HepG2 (cell line): ENCODE measurements around the gene FALEC. TPM values are rescaled to one million over a fixed set of nuclear protein-coding genes. Genes with fewer than 3 reads are reported as not detected.

Source experiments
- ATAC-seq: fragments of 200-7000 bp; cut with Tn5 transposase; 3 replicates; pipeline ENCODE4 v1.9.1; 2020; ENCODE audit warnings: mild to moderate bottlenecking, moderate library complexity
- BruUV-seq: library from RNA; stranded (reverse); fragments of 400-500 nt; replicated peaks from 2 replicates; lab custom pipeline; 2021; lab: Mats Ljungman, UMichigan
- CTCF ChIA-PET: fragments of 300-600 bp; formaldehyde crosslinking; extraction: SDS; loops from one replicate; lab custom pipeline; 2021; ENCODE audit warnings: low total read pairs, inconsistent platforms, low intra/inter-chr PET ratio; lab: Yijun Ruan, JAX
- POLR2A ChIA-PET: fragments of 350-600 bp; sonication (Branson Sonifier 250); formaldehyde crosslinking; loops from one replicate; lab custom pipeline; 2020; ENCODE audit warnings: antibody characterized with exemption, inconsistent platforms; lab: Yijun Ruan, JAX
- DNase-seq: peaks from one replicate; pipeline ENCODE4 v3.0.0-alpha.2; 2015; ENCODE audit warnings: low spot score
- FAIRE-seq: peaks from 3 replicates; lab custom pipeline; 2011; peaks lifted over from hg19 to GRCh38; lab: Jason Lieb, UNC
- H2AFZ ChIP-seq: one replicate; pipeline ENCODE4 v1.6.1; 2011; ENCODE audit warnings: low read length, inconsistent platforms
- H3K27ac ChIP-seq: fragments of 300-600 bp; 3 replicates; pipeline ENCODE4 v1.8.0; 2011; ENCODE audit warnings: mixed run types, mild to moderate bottlenecking, mixed read lengths, low read length, inconsistent platforms; ENCODE audit not compliant: insufficient read depth; ENCODE audit errors: extremely low read length
- H3K27me3 ChIP-seq, 2 experiments: fragments of 200-600 bp in 1 of 2; 2 replicates in 1 of 2; 3 replicates in 1 of 2; pipeline versions ENCODE4 v1.6.0 to v1.8.0; 2011; ENCODE audit warnings: low read length in 2 of 2, mild to moderate bottlenecking in 2 of 2, moderate library complexity in 2 of 2, inconsistent platforms in 1 of 2; ENCODE audit not compliant: insufficient read depth in 2 of 2, control insufficient read depth in 1 of 2
- H3K36me3 ChIP-seq, 2 experiments: fragments of 200-600 bp in 1 of 2; replicated peaks in 1 of 2; 2 replicates in 1 of 2; 3 replicates in 1 of 2; pipeline versions ENCODE4 v1.5.1 to v1.8.0; 2011; ENCODE audit warnings: low read length in 2 of 2, inconsistent platforms in 1 of 2; ENCODE audit not compliant: insufficient read depth in 2 of 2, control insufficient read depth in 1 of 2
- H3K4me1 ChIP-seq: 2 replicates; pipeline ENCODE4 v1.5.1; 2012; ENCODE audit warnings: low read length, inconsistent platforms; ENCODE audit not compliant: insufficient read depth
- H3K4me2 ChIP-seq: 2 replicates; pipeline ENCODE4 v1.6.0; 2011; ENCODE audit warnings: low read depth, low read length, inconsistent platforms
- H3K4me3 ChIP-seq, 3 experiments: fragments of 200-600 bp in 1 of 3; sonication (generic), shearing (Covaris generic) in 1 of 3; replicated peaks in 1 of 3; 2 replicates each; pipeline ENCODE4 v1.5.1; 2011 to 2016; ENCODE audit warnings: low read length in 3 of 3, inconsistent platforms in 2 of 3, low read depth in 2 of 3, mild to moderate bottlenecking in 2 of 3, control low read depth in 1 of 3, mixed read lengths in 1 of 3; ENCODE audit not compliant: insufficient read depth in 1 of 3
- H3K79me2 ChIP-seq: one replicate; pipeline ENCODE4 v1.6.1; 2011; ENCODE audit warnings: low read length, inconsistent platforms; ENCODE audit not compliant: insufficient read depth
- H3K9ac ChIP-seq: 2 replicates; pipeline ENCODE4 v1.6.0; 2011; ENCODE audit warnings: mild to moderate bottlenecking, low read depth, low read length, inconsistent platforms; ENCODE audit not compliant: insufficient read depth
- H3K9me3 ChIP-seq: 2 replicates; pipeline ENCODE4 v1.5.1; 2012; ENCODE audit warnings: mild to moderate bottlenecking, low read length
- H4K20me1 ChIP-seq: 2 replicates; pipeline ENCODE4 v1.6.0; 2011; ENCODE audit warnings: inconsistent platforms, mild to moderate bottlenecking, low read length, moderate library complexity; ENCODE audit not compliant: insufficient read depth
- DR1 ChIP-seq: sonication (generic); formaldehyde crosslinking; IDR thresholded peaks from 2 replicates; pipeline ENCODE4 v1.8.0; 2021; ENCODE audit warnings: mild to moderate bottlenecking, missing genetic modification reagents, inconsistent platforms
- FOXC1 ChIP-seq: sonication (generic); formaldehyde crosslinking; IDR thresholded peaks from 2 replicates; pipeline ENCODE4 v1.8.0; 2022; ENCODE audit warnings: mild to moderate bottlenecking, missing genetic modification reagents, borderline replicate concordance
- FUBP1 ChIP-seq: sonication (generic); formaldehyde crosslinking; IDR thresholded peaks from 2 replicates; pipeline ENCODE4 v1.5.1; 2020; ENCODE audit warnings: missing genetic modification reagents, mild to moderate bottlenecking, borderline replicate concordance
- HNRNPL ChIP-seq: fragments of 200-400 bp; formaldehyde crosslinking; IDR thresholded peaks from 2 replicates; pipeline ENCODE4 v1.6.1; 2017; ENCODE audit warnings: mild to moderate bottlenecking, low read depth, low read length
- KLF15 ChIP-seq: sonication (generic); formaldehyde crosslinking; IDR thresholded peaks from 2 replicates; pipeline ENCODE4 v1.8.1; 2023; ENCODE audit warnings: borderline replicate concordance, mild to moderate bottlenecking, inconsistent platforms, missing genetic modification reagents, mixed read lengths
- MAX ChIP-seq: IDR thresholded peaks from 2 replicates; pipeline ENCODE4 v1.6.1; 2012; ENCODE audit warnings: inconsistent platforms
- MTA1 ChIP-seq: sonication (generic); formaldehyde crosslinking; IDR thresholded peaks from 2 replicates; pipeline ENCODE4 v1.4.0; 2020; ENCODE audit warnings: missing genetic modification reagents, mild to moderate bottlenecking, borderline replicate concordance
- MXD4 ChIP-seq: IDR thresholded peaks from 2 replicates; pipeline ENCODE4 v1.6.1; 2016; ENCODE audit warnings: mild to moderate bottlenecking, missing biosample characterization, missing genetic modification reagents
- NRL ChIP-seq: sonication (generic); formaldehyde crosslinking; IDR thresholded peaks from 2 replicates; pipeline ENCODE4 v1.5.0; 2020; ENCODE audit warnings: missing genetic modification reagents, mild to moderate bottlenecking, moderate library complexity, borderline replicate concordance
- SNAPC2 ChIP-seq: sonication (generic); formaldehyde crosslinking; IDR thresholded peaks from 2 replicates; pipeline ENCODE4 v1.8.1; 2022; ENCODE audit warnings: mild to moderate bottlenecking, missing genetic modification reagents
- SOX5 ChIP-seq: IDR thresholded peaks from 2 replicates; pipeline ENCODE4 v1.6.1; 2016; ENCODE audit warnings: borderline replicate concordance
- ZBTB38 ChIP-seq: sonication (generic); formaldehyde crosslinking; IDR thresholded peaks from 2 replicates; pipeline ENCODE4 v1.5.1; 2020; ENCODE audit warnings: mild to moderate bottlenecking, missing genetic modification reagents
- ZMYM3 ChIP-seq: sonication (generic); formaldehyde crosslinking; IDR thresholded peaks from 2 replicates; pipeline ENCODE4 v1.5.1; 2020; ENCODE audit warnings: mild to moderate bottlenecking, missing genetic modification reagents
- ZNF230 ChIP-seq: sonication (generic); formaldehyde crosslinking; IDR thresholded peaks from 2 replicates; pipeline ENCODE4 v1.4.0; 2020; ENCODE audit warnings: mild to moderate bottlenecking, missing genetic modification reagents
- ZNF724P ChIP-seq: sonication (generic); formaldehyde crosslinking; IDR thresholded peaks from 2 replicates; pipeline ENCODE4 v1.8.0; 2022; ENCODE audit warnings: missing genetic modification reagents, borderline replicate concordance
- ZSCAN22 ChIP-seq: sonication (generic); formaldehyde crosslinking; IDR thresholded peaks from 2 replicates; pipeline ENCODE4 v1.4.0; 2020; ENCODE audit warnings: mild to moderate bottlenecking, missing genetic modification reagents
- ZZZ3 ChIP-seq: sonication (generic); formaldehyde crosslinking; IDR thresholded peaks from 2 replicates; pipeline ENCODE4 v1.4.0; 2020; ENCODE audit warnings: missing genetic modification reagents, mild to moderate bottlenecking, borderline replicate concordance
- WGBS: methylation state at CpG from one replicate; pipeline ENCODE4 v1.1.6; 2017; ENCODE audit warnings: low lambda C conversion rate; 5-methylcytosine and 5-hydroxymethylcytosine counted together
- in situ Hi-C: cut with HindIII; loops from 2 replicates; pipeline ENCODE4 v1.10.0; 2017; ENCODE audit warnings: low pct_unique_long_range_greater_than_20kb; ENCODE audit not compliant: extremely low pct_ligation_motif_present
- intact Hi-C: fragments of 100-400 bp; cut with micrococcal nuclease; formaldehyde crosslinking; loops from one replicate; pipeline ENCODE4 v1.10.0; 2022; ENCODE audit not compliant: unreplicated experiment
- polyA plus RNA-seq, 8 experiments: library from polyadenylated mRNA; depleted of rRNA in 3 of 8; stranded (reverse) in 7 of 8; unstranded in 1 of 8; fragments of >200 nt; fragmentation: Illumina TruSeq in 4 of 8; extraction: Trizol in 4 of 8; gene quantifications; 2 replicates each; pipeline versions ENCODE4 v1.2.1 to v1.2.3, GENCODE V29; 2011 to 2016; ENCODE audit warnings: low read depth in 4 of 8, missing spikeins in 1 of 8, mixed read lengths in 1 of 8; ENCODE audit not compliant: insufficient read depth in 1 of 8
- total RNA-seq, 5 experiments: library from RNA; depleted of rRNA; stranded (reverse); fragments of >200 nt; fragmentation: Illumina TruSeq; extraction: Trizol; gene quantifications; 2 replicates each; pipeline ENCODE4 v1.2.3, GENCODE V29; 2016; ENCODE audit warnings: low read depth in 1 of 5
- TF ChIP-seq, protein P1 (sequence below): sonication (generic); formaldehyde crosslinking; IDR thresholded peaks from 2 replicates; pipeline ENCODE4 v1.5.1; 2020; ENCODE audit warnings: mild to moderate bottlenecking, missing genetic modification reagents

FALEC gene
- total and polyA plus RNA-seq, 2 of the 13 experiments (the other 11 are each of a cell fraction or from before 2014, with no cell fraction given), result 0.33 to 0.71 TPM

DNA sequence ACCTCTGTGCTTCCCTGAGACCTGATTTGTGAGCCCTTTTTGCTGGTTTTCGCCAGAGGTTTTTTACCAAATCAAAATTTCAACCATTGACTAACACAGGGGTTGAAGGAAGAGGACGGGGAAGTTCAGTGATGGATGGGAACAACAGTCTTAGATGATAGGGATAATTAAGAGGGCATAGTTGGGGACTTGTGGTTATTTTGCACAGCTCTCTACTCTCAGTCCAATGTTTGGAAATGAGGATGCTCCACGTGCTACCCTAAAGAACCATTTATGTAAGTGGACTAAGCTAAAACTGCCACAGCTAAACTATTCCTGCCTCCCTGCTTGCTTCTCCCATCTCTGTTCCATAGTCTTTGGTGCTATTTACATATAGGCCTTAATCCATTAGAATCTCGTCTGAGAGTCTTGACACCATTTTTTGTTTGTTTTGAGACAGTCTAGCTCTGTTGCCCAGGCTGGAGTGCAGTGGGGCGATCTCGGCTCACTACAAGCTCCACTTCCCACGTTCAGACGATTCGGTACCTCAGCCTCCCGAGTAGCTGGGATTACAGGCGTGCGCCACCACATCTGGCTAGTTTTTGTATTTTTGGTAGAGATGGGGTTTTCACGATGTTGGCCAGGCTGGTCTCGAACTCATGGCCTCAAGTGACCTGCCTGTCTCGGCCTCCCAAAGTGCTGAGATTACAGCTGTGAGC lies 64.5 kb downstream of the FALEC start:
- TSS peak; percentile 93 for BruUV-seq
- Histone ChIP-seq H4K20me1 (peaks cover 40% of the 10 kb centered on the region), H3K4me2 (peak overlapping the region; percentile 72), H3K9ac (peak overlapping the region; percentile 86), H3K27me3 (no peaks in the 10 kb centered on the region; a peak in 1 of 5 replicates), H3K4me1 (peaks cover 30% of the 10 kb centered on the region), H3K9me3 (no peaks in the 10 kb centered on the region), H2AFZ (no peak overlapping the region), H3K79me2 (peaks cover 50% of the 10 kb centered on the region), H3K36me3 (peaks cover 0 to 29% of the 10 kb centered on the region in 2 experiments; a peak in 4 of 5 replicates), H3K27ac (peak overlapping the region; percentile 85), H3K4me3 (peak overlapping the region; percentile 37 to 61 (median 57))
- ATAC-seq, result no peak
- WGBS, result 72% methylated on average over 15 of the region's 15 CpGs
- in situ Hi-C loops, result no loop called here
- intact Hi-C loops, result loop anchor here (2.0 to 5.0 kb wide), 2 partner anchors 32 to 41 kb away; no protein-coding TSS in a partner anchor
- CTCF ChIA-PET, result interaction anchor here (1.2 kb wide), 1 partner anchor 42 kb away, joined by 5 read pairs; no protein-coding TSS in a partner anchor
- DNase-seq, result no peak
- POLR2A ChIA-PET, result interaction anchor here (0.7 to 11.9 kb wide), 32 partner anchors 10 to 433 kb away, joined by 3 to 469 read pairs (median 4); partner anchors contain the start of genes ADAMTSL4, ANXA9, CA14 and ENSA
- no peak for FAIRE-seq
- TF ChIP-seq ZZZ3, result no peak
- TF ChIP-seq DR1 (CRISPR knock-in tag), result no peak
- no peak for TF ChIP-seq HNRNPL
- TF ChIP-seq FOXC1 (CRISPR knock-in tag), result 0 out of 2 replicates have a peak, but pooled peaks have one; percentile 8
- 0 out of 2 replicates have a peak, but pooled peaks have one; percentile 8 for TF ChIP-seq ZNF724P (CRISPR knock-in tag)
- TF ChIP-seq KLF15 (CRISPR knock-in tag), result no peak
- TF ChIP-seq SOX5 (CRISPR knock-in tag), result no peak
- TF ChIP-seq SNAPC2, result no peak
- no peak for TF ChIP-seq ZSCAN22 (CRISPR knock-in tag)
- 0 out of 2 replicates have a peak, but pooled peaks have one; percentile 31 for TF ChIP-seq FUBP1 (CRISPR knock-in tag)
- no peak for TF ChIP-seq MTA1
- 0 out of 2 replicates have a peak, but pooled peaks have one; percentile 25 for TF ChIP-seq ZMYM3 (CRISPR knock-in tag)
- no peak for TF ChIP-seq NRL (CRISPR knock-in tag)
- no peak for TF ChIP-seq MXD4 (CRISPR knock-in tag)
- TF ChIP-seq, protein P1, sequence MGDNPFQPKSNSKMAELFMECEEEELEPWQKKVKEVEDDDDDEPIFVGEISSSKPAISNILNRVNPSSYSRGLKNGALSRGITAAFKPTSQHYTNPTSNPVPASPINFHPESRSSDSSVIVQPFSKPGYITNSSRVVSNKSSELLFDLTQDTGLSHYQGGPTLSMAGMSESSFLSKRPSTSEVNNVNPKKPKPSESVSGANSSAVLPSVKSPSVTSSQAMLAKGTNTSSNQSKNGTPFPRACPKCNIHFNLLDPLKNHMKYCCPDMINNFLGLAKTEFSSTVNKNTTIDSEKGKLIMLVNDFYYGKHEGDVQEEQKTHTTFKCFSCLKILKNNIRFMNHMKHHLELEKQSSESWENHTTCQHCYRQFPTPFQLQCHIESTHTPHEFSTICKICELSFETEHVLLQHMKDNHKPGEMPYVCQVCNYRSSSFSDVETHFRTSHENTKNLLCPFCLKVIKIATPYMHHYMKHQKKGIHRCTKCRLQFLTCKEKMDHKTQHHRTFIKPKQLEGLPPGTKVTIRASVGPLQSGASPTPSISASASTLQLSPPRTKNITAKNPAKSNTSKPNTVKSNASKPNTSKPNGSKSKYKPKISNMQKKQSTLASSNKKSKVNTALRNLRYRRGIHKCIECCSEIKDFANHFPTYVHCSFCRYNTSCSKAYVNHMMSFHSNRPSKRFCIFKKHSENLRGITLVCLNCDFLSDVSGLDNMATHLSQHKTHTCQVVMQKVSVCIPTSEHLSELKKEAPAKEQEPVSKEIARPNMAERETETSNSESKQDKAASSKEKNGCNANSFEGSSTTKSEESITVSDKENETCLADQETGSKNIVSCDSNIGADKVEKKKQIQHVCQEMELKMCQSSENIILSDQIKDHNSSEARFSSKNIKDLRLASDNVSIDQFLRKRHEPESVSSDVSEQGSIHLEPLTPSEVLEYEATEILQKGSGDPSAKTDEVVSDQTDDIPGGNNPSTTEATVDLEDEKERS, result 0 out of 2 replicates have a peak, but pooled peaks have one; percentile 22
- peak; percentile 9; the same call in 1 of the 2 replicates for TF ChIP-seq MAX
- TF ChIP-seq ZNF230 (CRISPR knock-in tag), result no peak
- 0 out of 2 replicates have a peak, but pooled peaks have one; percentile 13 for TF ChIP-seq ZBTB38 (CRISPR knock-in tag)
